CD4-positive, alpha-beta T cell treated with Interleukin-1 beta for 1 hour (primary cell): ENCODE data around the gene SLC9A7.
"Not testable (repeated sequence)": the region's sequence is repeated elsewhere in the genome, so short reads cannot be mapped to it uniquely, and the experiment has no call there.

ENCODE experiments used
- DNase-seq, 2 donors: peaks; one replicate each; pipeline ENCODE4 v3.0.0-alpha.2; 2020 to 2022

The SLC9A7 gene

GRCh38 chrX:46754036-46754435 is 4.9 kb downstream of the SLC9A7 start:
- DNase-seq: no peak

DNA sequence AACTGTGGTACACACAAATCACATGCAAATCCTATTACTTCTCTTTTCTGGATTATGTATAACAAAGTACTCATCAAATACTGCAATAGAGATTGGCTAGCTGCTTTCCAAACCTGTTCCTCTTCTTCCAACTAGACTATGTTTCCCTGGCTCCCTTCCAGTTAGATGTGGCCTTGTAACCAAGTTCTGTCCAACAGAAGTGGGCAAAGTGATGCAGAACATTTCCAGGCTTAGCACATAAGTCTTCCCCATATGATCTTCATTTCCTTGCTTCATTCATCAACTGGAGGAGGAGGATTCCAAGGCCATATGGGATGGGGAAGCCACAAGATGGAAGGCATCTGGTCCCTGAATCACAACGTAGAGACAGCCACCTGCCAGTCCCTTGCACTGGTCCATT is 8.0 kb downstream of the SLC9A7 start:
- no peak for DNase-seq

DNA sequence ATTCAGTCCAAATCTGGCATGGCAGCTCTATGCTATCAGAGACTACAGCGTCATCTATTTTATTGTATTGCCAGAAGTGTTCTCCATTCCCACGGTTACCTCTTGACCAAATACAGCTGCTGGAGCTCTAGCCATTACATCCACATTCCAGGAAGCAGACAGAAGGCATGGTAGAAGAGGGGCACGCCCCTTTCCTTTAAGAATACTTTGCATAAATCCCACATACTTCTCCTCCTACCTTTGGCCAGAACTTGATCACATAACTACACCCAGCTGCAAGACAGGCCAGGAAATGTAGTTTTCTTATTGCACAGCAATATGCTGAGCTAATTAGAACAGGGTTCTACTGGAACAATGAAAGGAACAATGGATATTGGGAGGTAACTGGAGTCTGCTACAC is 14.9 kb downstream of the SLC9A7 start:
- no peak for DNase-seq

DNA sequence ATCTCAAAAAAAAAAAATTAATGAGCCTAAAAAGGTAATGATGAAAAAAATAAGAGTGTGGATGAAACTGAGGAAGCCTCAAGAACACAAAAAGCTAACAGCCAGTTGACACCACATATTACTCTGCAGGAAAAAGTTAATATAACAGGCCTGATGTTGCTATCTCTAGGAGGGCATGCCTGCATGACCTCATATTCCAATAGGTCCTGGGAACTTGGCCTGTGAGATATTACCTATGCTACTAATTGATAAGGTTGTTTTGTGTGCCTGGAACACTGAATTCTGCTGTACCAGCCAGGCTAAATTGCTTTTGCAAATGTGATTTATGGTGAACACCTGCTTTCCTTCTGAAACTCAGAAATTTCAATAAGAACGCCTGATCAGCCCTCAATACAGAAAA is 15.9 kb downstream of the SLC9A7 start:
- no peak for DNase-seq

DNA sequence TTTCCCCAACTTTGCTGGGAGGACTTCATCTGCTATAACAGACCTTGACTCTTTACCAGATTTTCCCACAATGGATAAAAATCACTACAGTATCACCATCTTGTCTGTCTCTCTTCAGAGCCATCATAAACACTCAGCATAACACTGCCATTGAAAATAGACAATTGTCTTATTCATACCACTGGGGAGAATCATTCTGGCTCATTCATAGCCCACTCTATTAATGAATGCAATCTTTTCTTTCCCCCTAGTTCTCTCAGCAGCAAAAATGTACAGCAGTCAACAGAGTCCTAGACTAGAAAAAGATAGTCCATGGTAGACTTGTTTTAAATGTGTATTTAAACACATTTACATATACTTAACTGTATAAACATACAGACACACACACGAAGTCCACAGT is 19.2 kb downstream of the SLC9A7 start:
- DNase-seq: no peak

- no peak for DNase-seq
Measured at GRCh38 chrX:46737462-46737861, 21.5 kb downstream of the SLC9A7 start.

DNA sequence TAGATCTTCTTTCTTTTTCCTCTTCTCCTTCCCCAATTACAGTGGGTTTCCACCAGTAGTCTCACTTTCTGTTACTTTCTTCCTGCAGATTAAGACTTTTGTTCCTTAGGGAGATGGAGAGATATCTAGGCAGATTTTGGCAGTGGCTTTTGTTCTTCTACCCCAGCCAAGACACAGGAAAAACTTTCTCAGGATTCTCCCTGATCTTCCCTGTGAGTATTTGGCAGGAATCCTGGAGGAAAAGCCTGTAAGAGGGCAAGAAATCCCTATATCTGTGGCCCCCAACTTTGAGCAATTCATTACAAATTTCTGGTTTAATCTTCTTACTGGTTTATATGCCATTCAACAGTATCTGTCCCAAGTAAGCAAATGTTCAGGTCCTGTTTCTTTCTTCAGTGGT is 21.9 kb downstream of the SLC9A7 start:
- no peak for DNase-seq

DNA sequence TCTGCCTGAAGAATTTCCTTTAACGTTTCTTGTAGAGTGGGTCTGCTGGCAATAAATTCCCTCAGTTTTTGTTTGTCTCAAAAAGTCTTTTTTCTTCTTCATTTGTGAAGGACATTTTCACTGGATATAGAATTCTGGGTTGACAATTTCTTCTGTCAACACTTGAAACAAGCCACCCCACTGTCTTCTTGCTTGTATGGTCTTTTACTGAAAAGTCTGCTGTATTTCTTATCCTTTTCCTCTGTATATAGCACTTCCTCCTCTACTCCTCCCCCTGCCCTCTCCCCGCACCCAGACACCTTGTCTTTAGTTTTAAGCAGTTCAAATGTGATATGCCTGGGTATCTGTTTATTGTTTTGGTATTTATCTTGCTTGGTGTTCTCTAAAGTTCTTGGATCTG is 23.3 kb downstream of the SLC9A7 start:
- no peak for DNase-seq

DNA sequence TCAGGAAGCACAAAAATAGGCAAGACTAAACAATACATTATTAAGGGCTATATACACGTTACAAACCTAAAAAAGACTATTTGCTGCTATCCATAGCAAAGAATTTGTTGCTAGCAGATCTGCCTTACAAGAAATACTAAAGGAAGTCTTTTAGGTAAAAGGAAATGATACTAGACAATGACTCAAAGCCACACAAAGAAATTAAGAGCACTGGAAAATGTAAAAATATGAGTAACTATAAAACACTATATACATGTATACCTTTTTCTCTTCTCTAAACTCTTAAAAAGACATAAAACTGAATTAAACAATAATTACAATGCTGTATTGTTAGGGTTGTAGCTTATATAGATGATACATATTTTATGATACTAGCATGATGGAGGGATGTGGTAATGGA is 25.7 kb downstream of the SLC9A7 start:
- no peak for DNase-seq

DNA sequence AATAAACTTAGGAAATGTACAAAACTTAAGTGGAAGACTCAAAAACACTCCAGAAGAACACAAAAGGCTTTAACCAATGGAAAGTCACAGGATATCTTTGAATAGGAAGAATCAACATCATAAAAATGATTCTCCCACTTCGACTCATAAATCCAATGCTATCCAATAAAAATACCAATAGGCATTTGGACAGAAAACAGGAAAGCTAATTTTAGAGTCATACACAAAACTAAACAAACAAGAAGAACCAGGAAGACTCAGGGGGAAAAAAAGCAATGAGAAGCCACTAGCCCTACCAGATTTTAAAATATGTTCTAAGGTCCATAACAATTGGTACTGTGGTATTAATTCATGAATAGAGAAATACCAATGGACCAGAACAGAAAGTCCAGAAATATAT is 28.2 kb downstream of the SLC9A7 start:
- no peak for DNase-seq

GRCh38 chrX:46727441-46727840 is 31.5 kb downstream of the SLC9A7 start:
- DNase-seq: no peak

DNA sequence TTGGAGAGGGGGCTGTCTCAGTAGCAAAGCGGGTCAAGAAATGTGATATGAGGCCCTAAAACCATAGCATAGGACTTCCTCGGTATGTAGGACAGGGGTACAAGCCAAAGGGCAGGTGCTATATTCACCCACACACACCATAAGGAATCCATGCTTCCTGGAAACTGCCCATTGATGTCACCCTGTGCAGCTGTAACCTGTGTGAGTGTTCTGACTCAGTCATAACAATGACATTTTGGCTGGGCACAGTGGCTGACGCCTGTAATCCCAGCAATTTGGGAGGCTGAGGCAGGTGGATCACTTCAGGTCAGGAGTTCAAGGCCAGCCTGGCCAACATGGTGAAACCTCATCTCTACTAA is 35.4 kb downstream of the SLC9A7 start:
- not testable (repeated sequence) for DNase-seq

DNA sequence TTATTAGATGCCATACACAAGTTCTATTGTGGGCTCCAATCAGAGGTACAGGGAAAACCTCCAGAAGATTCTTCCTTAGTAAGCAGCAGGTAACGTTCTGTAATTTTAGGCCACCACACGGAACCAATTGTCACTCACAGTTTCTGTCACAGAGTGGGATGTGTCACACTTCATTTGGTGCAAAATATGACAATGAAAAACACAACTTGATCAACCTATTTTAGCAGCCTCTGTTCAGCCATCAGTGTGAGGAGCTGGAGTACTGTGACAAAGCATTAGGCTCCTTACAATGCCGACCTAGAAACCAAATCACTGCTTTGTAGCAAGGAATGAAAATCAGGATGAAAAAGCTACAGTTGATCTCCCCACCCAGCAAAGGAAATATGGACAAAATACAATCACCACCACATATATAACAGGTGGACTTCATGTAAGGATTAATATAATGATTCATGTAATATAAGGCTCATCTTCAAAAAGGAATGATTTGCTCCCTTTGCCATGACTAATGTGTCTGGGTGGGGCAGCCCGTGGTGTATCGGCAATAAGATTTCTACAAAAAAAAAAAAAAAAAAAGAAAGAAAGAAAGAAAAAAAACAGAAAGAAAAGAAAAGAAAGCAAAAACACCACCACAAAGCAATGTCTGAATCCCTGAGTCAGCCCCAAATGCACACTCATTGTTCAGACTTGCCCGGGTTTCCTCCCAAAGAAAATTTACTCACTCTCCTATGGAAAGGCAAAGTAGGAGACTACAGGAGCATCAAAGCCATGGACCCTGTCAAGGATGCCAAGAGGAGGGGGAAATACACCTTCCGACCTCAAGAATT is 36.0 kb downstream of the SLC9A7 start:
- no peak for DNase-seq

GRCh38 chrX:46716796-46717195 is 42.1 kb downstream of the SLC9A7 start:
- DNase-seq: no peak

- no peak for DNase-seq
Measured at GRCh38 chrX:46715997-46716396, 42.9 kb downstream of the SLC9A7 start.

DNA sequence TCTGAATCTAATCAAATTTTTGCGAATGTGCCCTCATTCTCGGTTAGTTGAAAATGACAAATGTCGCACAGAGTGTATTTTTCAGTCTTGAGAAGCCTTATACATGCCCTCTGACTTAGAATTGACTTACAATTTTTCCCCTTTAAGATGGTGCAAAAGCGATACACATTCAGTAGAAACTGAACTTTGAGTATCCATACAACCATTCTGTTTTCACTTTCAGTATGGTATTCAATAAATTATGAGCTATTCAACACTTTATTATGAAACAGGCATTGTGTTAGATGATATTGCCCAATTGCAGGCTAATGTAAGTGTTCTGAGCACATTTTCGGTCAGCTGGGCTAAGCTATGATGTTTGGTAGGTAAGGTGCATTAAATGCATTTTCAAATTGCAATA is 43.4 kb downstream of the SLC9A7 start:
- DNase-seq: no peak

DNA sequence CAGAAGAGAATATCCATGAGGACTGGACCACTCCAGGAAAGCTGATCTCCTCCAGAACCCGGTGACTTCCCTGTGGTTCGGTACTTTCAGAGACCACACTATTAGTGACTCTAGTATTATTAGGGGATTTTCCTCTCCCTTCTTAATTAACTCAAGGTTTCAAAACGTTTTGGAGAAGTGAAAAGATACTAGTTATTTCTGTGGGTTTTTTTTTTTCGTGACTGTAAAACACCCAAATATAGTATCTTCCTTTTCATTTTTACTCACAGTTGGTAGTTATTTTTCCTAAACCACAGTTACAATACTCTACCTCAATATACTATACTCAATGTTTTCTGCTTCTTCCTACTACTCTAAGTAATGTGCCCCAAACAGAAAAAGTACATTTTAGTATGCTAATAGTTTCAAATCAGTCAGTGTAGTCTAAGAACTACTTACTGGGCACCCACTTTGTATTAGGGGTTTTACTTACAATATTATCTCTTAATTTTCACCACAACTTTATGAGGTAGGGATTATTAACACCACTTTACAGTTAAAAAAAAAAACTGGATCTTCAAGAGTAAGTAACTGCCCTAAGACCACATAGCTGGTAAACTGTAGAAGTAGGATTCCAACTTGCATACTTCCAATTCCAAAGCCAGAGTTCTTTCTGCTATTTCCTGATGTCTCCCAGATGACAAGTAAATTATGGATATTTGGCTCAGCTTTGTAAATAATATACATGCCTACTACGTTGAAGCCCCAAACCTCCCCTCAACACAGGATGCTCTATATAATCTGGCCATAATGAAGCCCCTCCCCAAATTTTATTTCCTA is 45.0 kb downstream of the SLC9A7 start:
- no peak for DNase-seq

DNA sequence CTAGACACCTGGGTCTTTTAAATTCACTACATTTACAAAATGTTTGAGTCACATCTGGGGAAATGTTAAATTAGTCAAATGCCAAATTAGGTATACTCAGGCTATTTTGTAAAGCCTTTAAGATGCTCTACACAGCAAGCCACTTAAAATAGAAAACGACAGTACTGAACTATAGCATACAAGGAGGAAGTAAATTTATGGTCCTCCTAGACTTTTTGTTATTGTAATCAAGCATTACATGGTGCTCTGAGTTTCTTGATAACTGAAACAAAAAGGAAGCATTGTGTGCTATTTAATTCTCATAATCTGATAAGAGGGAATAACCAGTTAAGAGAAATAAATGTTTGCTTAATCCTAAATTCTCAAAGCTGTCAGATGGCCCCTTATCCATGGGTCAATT is 46.2 kb downstream of the SLC9A7 start:
- no peak for DNase-seq

GRCh38 chrX:46710927-46711623 is 47.8 kb downstream of the SLC9A7 start:
- DNase-seq: no peak

DNA sequence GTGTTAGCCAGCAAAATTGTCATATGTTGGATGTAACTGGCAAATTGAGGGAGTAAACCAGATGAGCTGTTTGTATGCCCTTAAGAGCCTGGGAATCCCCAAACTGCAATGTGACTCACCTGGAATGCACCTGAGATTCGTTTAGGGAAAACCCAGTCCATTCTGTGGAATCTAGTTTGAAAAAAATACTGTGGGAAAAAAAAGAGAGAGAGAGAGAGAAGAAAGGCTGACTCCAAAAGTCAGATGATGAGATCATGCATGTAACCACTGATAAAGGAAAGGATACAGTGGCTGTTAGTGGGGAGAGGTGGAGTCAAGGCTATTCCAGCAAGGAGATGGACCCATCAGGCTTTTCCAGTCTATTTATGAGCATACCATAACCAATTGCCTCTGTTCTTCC is 48.5 kb downstream of the SLC9A7 start:
- DNase-seq: no peak

- DNase-seq: no peak
Measured at GRCh38 chrX:46707274-46707965, 51.5 kb downstream of the SLC9A7 start.

DNA sequence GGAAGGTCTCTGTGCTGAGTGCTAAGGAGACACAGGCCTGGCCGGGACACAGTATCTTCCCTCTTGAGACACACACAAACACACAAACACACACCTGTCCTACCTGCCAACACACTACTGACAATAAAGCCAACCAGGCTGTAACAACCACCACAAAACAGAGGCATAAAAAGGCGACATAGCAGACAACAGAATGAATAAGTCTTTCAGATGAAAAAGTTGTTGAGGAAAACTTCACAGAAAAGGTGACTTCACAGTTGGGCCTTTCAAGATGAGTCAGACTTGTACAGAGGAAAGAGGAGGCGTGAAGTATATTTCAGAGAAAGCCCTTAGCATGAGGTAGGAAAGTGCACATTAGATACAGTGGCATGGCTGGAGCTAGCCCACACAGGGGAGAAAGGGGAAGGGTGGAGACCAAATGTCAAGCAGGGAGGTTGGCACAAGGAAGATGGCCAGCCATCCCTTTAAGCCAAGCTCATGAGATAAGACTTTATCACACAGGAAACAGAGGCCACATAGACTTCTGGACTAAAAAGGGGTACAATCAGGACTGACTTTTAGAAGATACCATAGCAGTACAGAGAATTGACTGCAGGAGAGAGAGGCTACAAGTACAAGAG is 54.0 kb downstream of the SLC9A7 start:
- DNase-seq: no peak

DNA sequence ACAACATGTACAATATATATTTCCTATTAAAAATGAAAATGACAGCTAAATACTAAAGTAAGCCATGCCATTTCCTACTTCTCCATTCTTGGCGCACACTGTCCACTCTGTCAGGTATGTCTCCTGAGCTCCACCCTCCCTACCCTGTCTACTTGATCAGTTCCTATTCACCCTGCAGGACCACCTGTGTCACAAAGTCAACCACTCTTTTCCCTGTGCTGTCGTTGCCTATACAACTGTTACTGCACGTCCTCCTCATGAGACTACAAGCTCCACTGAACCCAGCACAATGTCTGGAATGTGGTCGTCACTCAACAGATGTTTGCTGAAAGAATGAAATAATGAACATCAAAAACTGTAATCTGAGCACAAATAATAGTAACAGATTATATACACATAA is 54.9 kb downstream of the SLC9A7 start:
- no peak for DNase-seq
